ENCODE results near the gene AADACL3.
"Not testable (repeated sequence)": the region's sequence is repeated elsewhere in the genome, so short reads cannot be mapped to it uniquely, and the experiment has no call there.

The AADACL3 gene

GRCh38 chr1:12712929-12713328 is 3.0 kb upstream of the AADACL3 start:
- no peak for DNase-seq (ENCODE audit: low spot score)
- in situ Hi-C loops (cut with MboI; ENCODE audit: low sequenced_read_pairs, unreplicated experiment), result no loop called here
- TF ChIP-seq, protein P1, sequence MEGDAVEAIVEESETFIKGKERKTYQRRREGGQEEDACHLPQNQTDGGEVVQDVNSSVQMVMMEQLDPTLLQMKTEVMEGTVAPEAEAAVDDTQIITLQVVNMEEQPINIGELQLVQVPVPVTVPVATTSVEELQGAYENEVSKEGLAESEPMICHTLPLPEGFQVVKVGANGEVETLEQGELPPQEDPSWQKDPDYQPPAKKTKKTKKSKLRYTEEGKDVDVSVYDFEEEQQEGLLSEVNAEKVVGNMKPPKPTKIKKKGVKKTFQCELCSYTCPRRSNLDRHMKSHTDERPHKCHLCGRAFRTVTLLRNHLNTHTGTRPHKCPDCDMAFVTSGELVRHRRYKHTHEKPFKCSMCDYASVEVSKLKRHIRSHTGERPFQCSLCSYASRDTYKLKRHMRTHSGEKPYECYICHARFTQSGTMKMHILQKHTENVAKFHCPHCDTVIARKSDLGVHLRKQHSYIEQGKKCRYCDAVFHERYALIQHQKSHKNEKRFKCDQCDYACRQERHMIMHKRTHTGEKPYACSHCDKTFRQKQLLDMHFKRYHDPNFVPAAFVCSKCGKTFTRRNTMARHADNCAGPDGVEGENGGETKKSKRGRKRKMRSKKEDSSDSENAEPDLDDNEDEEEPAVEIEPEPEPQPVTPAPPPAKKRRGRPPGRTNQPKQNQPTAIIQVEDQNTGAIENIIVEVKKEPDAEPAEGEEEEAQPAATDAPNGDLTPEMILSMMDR (IDR thresholded peaks at IDR 0.05; ENCODE audit: borderline replicate concordance, control extremely low read depth, extremely low read depth, insufficient read depth, missing control alignments), result no peak

DNA sequence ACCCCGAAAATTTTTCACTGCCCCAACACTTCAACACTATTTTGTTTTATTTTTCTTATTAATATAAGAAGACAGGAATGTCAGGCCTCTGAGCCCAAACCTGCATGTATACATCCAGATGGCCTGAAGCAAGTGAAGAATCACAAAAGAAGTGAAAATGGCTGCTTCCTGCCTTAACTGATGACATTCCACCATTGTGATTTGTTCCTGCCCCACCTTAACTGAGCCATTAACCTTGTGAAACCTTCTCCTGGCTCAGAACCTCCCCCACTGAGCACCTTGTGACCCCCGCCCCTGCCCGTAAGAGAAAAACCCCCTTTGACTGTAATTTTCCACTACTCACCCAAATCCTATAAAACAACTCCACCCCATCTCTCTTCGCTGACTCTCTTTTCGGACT is 2.3 kb upstream of the AADACL3 start:
- DNase-seq (ENCODE audit: low spot score); in situ Hi-C loops (cut with MboI; ENCODE audit: low sequenced_read_pairs, unreplicated experiment): not testable (repeated sequence)

DNA sequence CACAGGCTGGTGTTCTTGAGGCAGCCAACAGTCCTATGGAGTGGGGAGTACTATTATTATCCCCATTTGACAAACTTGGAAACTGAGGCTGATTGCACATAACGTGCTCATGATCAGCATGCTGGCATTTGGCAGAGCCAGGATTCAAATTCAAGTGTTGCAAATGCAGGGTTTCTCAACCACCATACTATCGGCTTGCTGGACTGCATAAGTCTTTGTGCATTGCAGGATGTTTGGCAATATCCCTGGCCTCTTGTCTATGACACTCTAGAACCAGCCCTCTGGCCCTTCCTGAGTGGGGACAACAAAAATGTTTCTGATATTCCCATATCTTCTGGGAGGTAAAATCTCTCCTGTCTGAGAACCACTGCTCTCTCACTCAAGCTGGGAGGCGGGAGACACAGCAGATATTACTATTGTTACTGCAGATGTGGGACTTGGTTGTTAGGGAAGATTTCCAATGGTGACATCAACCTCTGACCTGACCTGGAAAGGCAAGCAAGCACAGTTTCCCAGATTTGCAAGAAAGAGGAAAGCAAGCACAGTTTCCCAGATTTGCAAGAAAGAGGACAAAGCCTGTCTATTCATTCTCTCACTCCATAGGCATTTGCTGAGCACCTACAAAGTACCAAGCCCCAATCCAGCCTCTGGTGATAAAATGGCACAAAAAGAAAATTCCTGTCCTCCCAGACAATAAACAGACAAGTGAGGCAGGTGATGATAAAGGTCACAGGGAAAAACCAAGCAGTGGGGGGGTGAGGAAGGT is 1.0 kb upstream of the AADACL3 start:
- in situ Hi-C loops (cut with MboI; ENCODE audit: low sequenced_read_pairs, unreplicated experiment), result no loop called here
- TF ChIP-seq, protein P1 (IDR thresholded peaks at IDR 0.05; ENCODE audit: borderline replicate concordance, control extremely low read depth, extremely low read depth, insufficient read depth, missing control alignments), result no peak
- no peak for DNase-seq (ENCODE audit: low spot score)

- DNase-seq (ENCODE audit: low spot score), result no peak
- in situ Hi-C loops (cut with MboI; ENCODE audit: low sequenced_read_pairs, unreplicated experiment), result no loop called here
Observed at GRCh38 chr1:12717301-12717838, 1.5 kb downstream of the AADACL3 start.

GRCh38 chr1:12722626-12723025 is 6.7 kb downstream of the AADACL3 start:
- no peak for DNase-seq (ENCODE audit: low spot score)
- in situ Hi-C loops (cut with MboI; ENCODE audit: low sequenced_read_pairs, unreplicated experiment), result no loop called here
- TF ChIP-seq, protein P1 (IDR thresholded peaks at IDR 0.05; ENCODE audit: borderline replicate concordance, control extremely low read depth, extremely low read depth, insufficient read depth, missing control alignments), result no peak

More at GRCh38 chr1:12717301-12717838, 1.5 kb downstream of the AADACL3 start:
- TF ChIP-seq, protein P1 (IDR thresholded peaks at IDR 0.05; ENCODE audit: borderline replicate concordance, control extremely low read depth, extremely low read depth, insufficient read depth, missing control alignments), result no peak

GRCh38 chr1:12728391-12728790 is 12.5 kb downstream of the AADACL3 start:
- in situ Hi-C loops (cut with MboI; ENCODE audit: low sequenced_read_pairs, unreplicated experiment), result no loop called here
- TF ChIP-seq, protein P1 (IDR thresholded peaks at IDR 0.05; ENCODE audit: borderline replicate concordance, control extremely low read depth, extremely low read depth, insufficient read depth, missing control alignments), result no peak
- no peak for DNase-seq (ENCODE audit: low spot score)

DNA sequence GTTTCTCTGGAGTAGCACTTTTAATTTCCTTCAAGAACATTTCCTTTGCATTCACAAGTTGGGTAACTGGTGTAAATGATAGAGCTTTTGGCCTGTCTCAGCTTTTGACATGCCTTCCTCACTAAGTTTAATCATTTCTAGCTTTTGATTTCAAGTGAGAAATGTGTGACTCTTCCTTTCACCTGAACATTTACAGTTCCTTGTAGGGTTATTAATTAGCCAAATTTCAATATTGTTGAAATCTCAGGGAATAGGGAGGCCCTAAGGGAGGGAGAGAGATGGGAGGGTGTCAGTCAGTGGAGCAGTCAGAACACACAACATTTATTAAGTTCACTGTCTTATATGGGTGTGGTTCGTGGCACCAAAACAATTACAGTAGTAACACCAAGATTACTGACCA is 14.2 kb downstream of the AADACL3 start:
- no peak for DNase-seq (ENCODE audit: low spot score)
- in situ Hi-C loops (cut with MboI; ENCODE audit: low sequenced_read_pairs, unreplicated experiment), result no loop called here
- TF ChIP-seq, protein P1 (IDR thresholded peaks at IDR 0.05; ENCODE audit: borderline replicate concordance, control extremely low read depth, extremely low read depth, insufficient read depth, missing control alignments), result no peak

DNA sequence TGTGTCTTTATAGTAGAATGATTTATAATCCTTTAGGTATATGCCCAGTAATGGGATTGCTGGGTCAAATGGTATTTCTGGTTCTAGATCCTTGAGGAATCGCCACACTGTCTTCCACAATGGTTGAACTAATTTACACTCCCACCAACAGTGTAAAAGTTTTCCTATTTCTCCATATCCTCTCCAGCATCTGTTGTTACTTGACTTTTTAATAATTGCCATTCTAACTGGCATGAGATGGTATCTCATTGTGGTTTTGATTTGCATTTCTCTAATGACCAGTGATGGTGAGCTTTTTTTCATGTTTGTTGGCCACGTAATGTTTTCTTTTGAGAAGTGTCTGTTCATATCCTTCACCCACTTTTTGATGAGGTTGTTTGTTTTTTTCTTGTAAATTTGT is 15.2 kb downstream of the AADACL3 start:
- in situ Hi-C loops (cut with MboI; ENCODE audit: low sequenced_read_pairs, unreplicated experiment); DNase-seq (ENCODE audit: low spot score): not testable (repeated sequence)

Measured in GM13976 (cell line).